ENCODE results near the gene BPIFB6.

The BPIFB6 gene

GRCh38 chr20:33002087-33002808 lies 29.2 kb upstream of the BPIFB6 start:
- DNase-seq, result no peak

GRCh38 chr20:33004141-33004751 lies 27.2 kb upstream of the BPIFB6 start, which contains the start of gene SUN5:
SUN5 (minus strand) TSS chr20:33004433; CDS start chr20:33004340, 93 bp downstream.
- DNase-seq, result no peak

GRCh38 chr20:33005132-33005566 lies 26.3 kb upstream of the BPIFB6 start:
- no peak for DNase-seq

DNA sequence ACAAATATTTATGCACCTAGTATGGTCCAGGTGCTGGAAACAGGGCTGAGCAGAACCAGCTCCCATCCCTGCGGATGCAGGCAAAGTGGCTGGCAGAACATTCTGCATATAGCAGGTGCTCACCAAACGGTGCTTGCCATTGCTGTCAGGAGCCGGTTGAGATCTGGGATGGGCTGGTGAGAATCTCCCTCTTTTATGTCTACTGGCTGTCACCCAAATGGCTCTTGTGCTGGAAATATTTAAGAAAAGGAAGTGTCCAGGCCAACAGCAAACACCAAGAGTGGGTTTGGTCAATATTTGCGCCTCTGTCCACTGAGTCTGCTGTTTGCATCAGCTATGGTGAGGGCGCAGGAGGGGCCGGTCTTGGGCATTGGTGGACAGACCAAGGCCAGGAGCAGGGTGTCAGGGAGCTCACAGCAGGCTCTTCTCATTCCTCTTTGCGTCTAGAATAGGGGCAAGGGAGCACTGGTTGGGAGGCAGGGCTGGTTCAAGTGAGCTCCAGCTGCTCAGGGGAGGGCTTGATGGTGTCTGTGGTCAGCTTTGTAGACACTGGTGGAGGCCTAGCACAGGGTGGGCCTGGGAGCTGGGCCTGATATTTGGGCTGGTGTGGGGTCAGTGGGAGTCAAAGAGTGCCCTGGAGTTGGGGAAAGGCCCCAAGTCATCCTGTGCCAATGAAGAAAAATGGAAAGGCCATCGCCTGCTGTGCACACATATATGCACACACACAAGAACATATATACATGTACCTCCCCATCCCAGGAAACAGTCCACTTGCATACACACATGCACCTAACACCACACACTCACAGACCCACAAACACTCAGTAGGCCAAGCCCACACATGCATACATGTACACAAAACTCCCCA lies 25.3 kb upstream of the BPIFB6 start:
- DNase-seq, result no peak

GRCh38 chr20:33006776-33007375 lies 24.6 kb upstream of the BPIFB6 start:
- no peak for DNase-seq

GRCh38 chr20:33007376-33008335 lies 23.8 kb upstream of the BPIFB6 start, which contains the start of gene BPIFB2:
BPIFB2 (plus strand) TSS chr20:33007704; CDS start chr20:33008575, 871 bp downstream.
- no peak for DNase-seq

DNA sequence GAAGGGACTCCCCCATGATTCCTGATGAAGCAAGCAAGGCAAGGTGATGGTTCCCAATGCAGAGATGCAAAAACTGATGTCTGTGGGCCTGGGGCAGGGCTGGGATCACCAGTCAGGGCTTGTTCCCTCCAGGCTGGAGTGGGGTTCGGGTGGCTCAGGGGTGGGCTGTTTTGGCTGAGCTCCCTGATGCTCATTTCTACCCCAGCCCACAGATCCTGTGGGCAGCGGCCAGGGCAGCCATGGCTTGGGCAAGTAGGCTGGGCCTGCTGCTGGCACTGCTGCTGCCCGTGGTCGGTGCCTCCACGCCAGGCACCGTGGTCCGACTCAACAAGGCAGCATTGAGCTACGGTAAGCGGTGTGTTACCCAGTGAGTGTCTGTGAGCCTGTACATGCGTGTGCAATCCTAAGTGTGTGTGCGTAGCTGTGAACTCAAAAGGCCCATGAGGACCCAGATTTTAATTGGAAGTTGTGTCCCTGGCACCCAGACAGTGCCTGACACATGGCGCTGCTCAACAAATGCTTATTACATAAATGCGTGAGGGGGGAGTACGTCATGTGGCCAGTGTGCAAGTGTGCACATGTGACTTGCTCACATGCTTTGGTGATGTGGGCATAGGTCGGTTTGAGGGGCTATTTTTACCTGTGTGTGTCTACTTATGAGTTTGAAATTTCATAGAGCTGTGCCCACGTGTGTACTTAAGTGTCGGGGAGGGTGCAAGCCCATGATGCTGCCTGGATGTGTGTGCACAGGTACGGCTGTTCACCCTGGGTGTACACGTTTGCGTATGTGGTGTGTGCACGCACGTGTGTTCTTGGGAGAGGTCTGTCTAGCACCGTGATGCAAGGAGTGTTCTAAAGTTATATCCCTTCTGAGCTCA lies 22.9 kb upstream of the BPIFB6 start:
- DNase-seq, result no peak

- no peak for DNase-seq
Measured at GRCh38 chr20:33009214-33010132, 22.0 kb upstream of the BPIFB6 start.

GRCh38 chr20:33010133-33010504 lies 21.3 kb upstream of the BPIFB6 start:
- no peak for DNase-seq

- no peak for DNase-seq
Measured at GRCh38 chr20:33010674-33011449, 20.6 kb upstream of the BPIFB6 start.

- no peak for DNase-seq
Measured at GRCh38 chr20:33012327-33013189, 18.9 kb upstream of the BPIFB6 start.

GRCh38 chr20:33013701-33014326 lies 17.6 kb upstream of the BPIFB6 start:
- DNase-seq, result no peak

DNA sequence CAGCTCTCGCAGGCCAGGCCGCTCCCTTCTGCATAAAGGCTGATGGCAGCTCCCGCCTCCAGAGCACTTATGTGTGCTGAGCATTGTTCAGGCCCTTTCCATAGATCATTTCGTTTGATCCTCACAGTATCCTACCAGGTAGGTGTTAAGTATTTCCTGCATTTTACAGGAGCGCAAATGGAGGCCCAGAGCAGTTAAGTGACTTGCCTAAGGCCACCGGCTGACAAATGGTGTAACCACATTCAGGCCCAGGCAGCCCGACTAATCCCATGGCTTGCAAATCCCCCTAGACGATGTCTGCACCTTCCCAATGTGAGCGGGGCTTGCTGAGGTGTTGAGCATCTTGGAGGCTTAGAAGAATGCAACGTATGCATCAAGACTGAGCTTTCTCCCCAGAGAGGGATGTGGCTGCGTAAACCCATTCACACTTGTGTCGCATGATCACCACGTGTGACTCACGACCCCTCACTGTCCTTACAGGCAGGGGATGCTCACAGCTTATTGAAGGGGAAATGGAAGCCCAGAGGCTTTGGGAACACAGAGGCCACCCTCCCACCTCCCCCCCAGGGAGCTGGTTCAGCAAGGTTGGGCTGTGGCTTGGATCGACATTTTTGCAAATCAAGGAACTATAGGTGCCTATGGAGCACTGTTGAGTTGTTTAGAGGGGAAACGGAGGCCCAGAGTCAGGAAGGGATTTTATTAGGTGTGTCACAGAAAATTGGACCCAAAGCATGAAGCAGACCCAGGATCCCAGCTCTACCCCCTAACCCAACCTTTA lies 16.9 kb upstream of the BPIFB6 start:
- no peak for DNase-seq

DNA sequence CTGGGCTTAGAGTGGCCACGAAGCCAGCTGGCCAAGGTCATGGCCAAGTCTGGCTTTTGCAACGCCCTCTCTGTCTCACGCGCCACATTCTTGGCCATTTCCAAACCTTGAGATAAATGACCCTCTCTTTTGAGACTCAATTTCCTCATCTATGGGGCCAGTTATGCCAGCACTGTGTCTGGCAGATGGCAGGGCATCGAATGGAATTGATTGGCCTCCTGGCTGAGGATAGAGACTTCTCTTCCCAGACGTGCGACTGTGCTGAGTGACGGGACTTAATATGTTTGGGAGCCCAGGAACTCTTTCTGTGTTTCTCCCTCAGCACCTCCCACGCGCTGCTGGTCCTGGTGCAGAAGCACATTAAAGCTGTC lies 16.3 kb upstream of the BPIFB6 start:
- no peak for DNase-seq

DNA sequence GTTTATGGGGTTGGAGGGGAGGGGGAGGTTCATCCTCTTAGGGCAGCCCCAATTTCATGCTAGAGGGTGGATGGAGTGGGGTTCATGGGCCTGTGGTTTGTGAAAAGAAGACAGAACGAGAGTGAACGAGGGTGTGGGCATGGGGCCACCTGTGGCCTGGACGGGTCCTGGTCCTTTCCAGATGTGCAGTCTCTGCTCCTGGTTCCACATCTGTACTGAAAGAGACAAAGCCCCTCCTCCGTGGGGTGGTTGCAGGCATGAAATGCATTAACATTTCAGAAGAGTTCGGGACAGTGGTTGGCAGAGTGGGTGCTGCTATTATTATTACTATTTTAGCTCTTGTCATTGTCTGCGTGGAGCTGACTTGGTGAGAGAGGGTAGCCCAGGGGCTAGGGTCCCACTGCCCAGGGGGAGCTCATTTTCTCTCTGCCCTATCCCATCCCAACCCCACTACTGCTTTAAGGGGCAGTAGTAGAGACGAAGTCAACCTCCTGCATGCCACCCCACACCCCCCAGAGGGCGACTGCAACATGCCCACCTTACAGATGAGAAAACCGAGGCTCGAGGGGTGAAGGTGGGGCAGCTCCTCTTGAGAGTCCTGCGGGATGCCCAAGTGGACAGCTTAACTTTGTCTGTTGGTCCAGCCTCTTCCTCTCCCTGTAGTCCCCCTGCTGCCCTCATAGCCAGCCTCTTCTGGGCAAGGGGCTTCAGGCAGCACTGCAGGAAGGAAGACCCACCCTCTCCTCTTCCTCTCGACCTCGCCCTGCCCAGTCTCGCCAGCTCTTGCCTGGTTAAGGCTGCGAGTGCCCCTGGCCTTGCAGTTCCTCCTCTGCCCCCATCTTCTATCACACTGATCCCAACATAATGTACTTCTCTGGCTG lies 15.5 kb upstream of the BPIFB6 start:
- no peak for DNase-seq

Data from SIG-M5 (cell line).